Activated T-cell treated with anti-CD3 and anti-CD28 coated beads, Interleukin-2, amount 50 U/mL, for 72 hours (primary cell): Measurements from ENCODE around the gene MFSD6. TPM values are rescaled to one million over a fixed set of nuclear protein-coding genes. Genes with fewer than 3 reads are reported as not detected.

Source experiments
- ATAC-seq, 2 donors: fragments of 150-1000 bp; cut with Tn5 transposase; replicated peaks in 1 of 2; 2 replicates each; pipeline ENCODE4 v1.10.0; 2021; ENCODE audit warnings: moderate library complexity in 2 of 2, mild to moderate bottlenecking in 1 of 2
- DNase-seq, 2 donors: peaks; one replicate each; pipeline ENCODE4 v3.0.0; 2021 to 2022; ENCODE audit warnings: mixed read lengths in 1 of 2
- H3K27ac Mint-ChIP-seq: one replicate; pipeline ENCODE4 v1.8.0; 2022; ENCODE audit warnings: mild to moderate bottlenecking, moderate library complexity, mixed read lengths
- H3K27me3 Mint-ChIP-seq: one replicate; pipeline ENCODE4 v1.8.0; 2022; ENCODE audit warnings: low read depth, mixed read lengths
- H3K36me3 Mint-ChIP-seq, 2 donors: one replicate each; pipeline ENCODE4 v1.8.0; 2022; ENCODE audit warnings: mixed read lengths in 2 of 2, mild to moderate bottlenecking in 1 of 2; ENCODE audit not compliant: insufficient read depth in 2 of 2
- H3K4me1 Mint-ChIP-seq: one replicate; pipeline ENCODE4 v1.8.0; 2022; ENCODE audit warnings: low read depth, mixed read lengths
- H3K4me3 Mint-ChIP-seq, 2 donors: one replicate each; pipeline ENCODE4 v1.8.0; 2022; ENCODE audit warnings: mild to moderate bottlenecking in 2 of 2, mixed read lengths in 2 of 2, moderate library complexity in 2 of 2
- H3K9me3 Mint-ChIP-seq, 2 donors: one replicate each; pipeline ENCODE4 v1.8.0; 2022; ENCODE audit warnings: mixed read lengths in 2 of 2
- total RNA-seq, 2 donors: library from RNA; stranded (reverse); gene quantifications; one replicate each; pipeline ENCODE4 v1.2.3, GENCODE V29; 2022

The MFSD6 gene
- total RNA-seq, 2 donors from 2014 or later, result 51.9 to 57.8 TPM

GRCh38 chr2:190431907-190432306 lies 23.8 kb downstream of the MFSD6 start:
- ATAC-seq (peak in 1 of 2 donors; percentile 39), DNase-seq (no peak)
- H3K4me1 Mint-ChIP-seq, result peaks cover 56% of the 10 kb centered on the region
- H3K27ac Mint-ChIP-seq, result peak overlapping the region; percentile 75
- peaks cover 0 to 2% of the 10 kb centered on the region in 2 donors for H3K9me3 Mint-ChIP-seq
- no peaks in the 10 kb centered on the region for H3K27me3 Mint-ChIP-seq
- H3K4me3 Mint-ChIP-seq, result peak overlapping the region in 1 of 2 donors; percentile 29
- peaks cover 8 to 10% of the 10 kb centered on the region in 2 donors for H3K36me3 Mint-ChIP-seq

- no peaks in the 10 kb centered on the region for H3K27me3 Mint-ChIP-seq
- peaks cover 57% of the 10 kb centered on the region for H3K4me1 Mint-ChIP-seq
- H3K27ac Mint-ChIP-seq, result peak overlapping the region; percentile 81
- peak in 1 of 2 donors; percentile 36 for ATAC-seq
- peaks cover 10 to 11% of the 10 kb centered on the region in 2 donors for H3K36me3 Mint-ChIP-seq
- H3K4me3 Mint-ChIP-seq, result peak overlapping the region; percentile 1 to 78
- DNase-seq, result no peak
- H3K9me3 Mint-ChIP-seq, result peaks cover 0 to 2% of the 10 kb centered on the region in 2 donors
These were observed 24.5 kb downstream of the MFSD6 start for GRCh38 chr2:190432567-190433231.

- Mint-ChIP-seq H3K4me3 (peak overlapping the region in 1 of 2 donors; percentile 18), H3K27ac (peak overlapping the region; percentile 13), H3K36me3 (peaks cover 10 to 12% of the 10 kb centered on the region in 2 donors), H3K27me3 (no peaks in the 10 kb centered on the region), H3K9me3 (no peaks in the 10 kb centered on the region), H3K4me1 (peaks cover 70% of the 10 kb centered on the region)
- DNase-seq (no peak), ATAC-seq (no peak)
These were observed 27.0 kb downstream of the MFSD6 start for GRCh38 chr2:190435031-190435670.

- no peak overlapping the region for H3K4me3 Mint-ChIP-seq
- DNase-seq (no peak), ATAC-seq (peak in 1 of 2 donors; percentile 32)
- no peaks in the 10 kb centered on the region for H3K9me3 Mint-ChIP-seq
- no peak overlapping the region for H3K27ac Mint-ChIP-seq
- H3K36me3 Mint-ChIP-seq, result peaks cover 10 to 12% of the 10 kb centered on the region in 2 donors
- H3K27me3 Mint-ChIP-seq, result no peaks in the 10 kb centered on the region
- H3K4me1 Mint-ChIP-seq, result peaks cover 77% of the 10 kb centered on the region
These were observed 28.4 kb downstream of the MFSD6 start for GRCh38 chr2:190436557-190436956.

GRCh38 chr2:190440113-190440512 lies 32.0 kb downstream of the MFSD6 start:
- Mint-ChIP-seq H3K27ac (no peak overlapping the region), H3K36me3 (peaks cover 8 to 14% of the 10 kb centered on the region in 2 donors), H3K4me3 (no peak overlapping the region), H3K4me1 (peaks cover 77% of the 10 kb centered on the region), H3K27me3 (no peaks in the 10 kb centered on the region), H3K9me3 (no peaks in the 10 kb centered on the region)
- DNase-seq (no peak), ATAC-seq (no peak)

GRCh38 chr2:190441564-190441963 lies 33.4 kb downstream of the MFSD6 start:
- Mint-ChIP-seq H3K36me3 (peaks cover 5 to 11% of the 10 kb centered on the region in 2 donors), H3K27ac (peak overlapping the region; percentile 21), H3K4me1 (peaks cover 73% of the 10 kb centered on the region), H3K4me3 (no peak overlapping the region), H3K9me3 (no peaks in the 10 kb centered on the region), H3K27me3 (no peaks in the 10 kb centered on the region)
- no peak for ATAC-seq
- DNase-seq, result no peak

GRCh38 chr2:190443055-190443454 lies 34.9 kb downstream of the MFSD6 start:
- peaks cover 2 to 8% of the 10 kb centered on the region in 2 donors for H3K36me3 Mint-ChIP-seq
- peaks cover 74% of the 10 kb centered on the region for H3K4me1 Mint-ChIP-seq
- no peak for DNase-seq
- H3K27ac Mint-ChIP-seq, result peak overlapping the region; percentile 17
- no peak for ATAC-seq
- H3K27me3 Mint-ChIP-seq, result no peaks in the 10 kb centered on the region
- H3K9me3 Mint-ChIP-seq, result no peaks in the 10 kb centered on the region
- no peak overlapping the region for H3K4me3 Mint-ChIP-seq

- no peaks in the 10 kb centered on the region for H3K9me3 Mint-ChIP-seq
- ATAC-seq (no peak), DNase-seq (no peak)
- H3K4me1 Mint-ChIP-seq, result peaks cover 66% of the 10 kb centered on the region
- H3K36me3 Mint-ChIP-seq, result peaks cover 0 to 5% of the 10 kb centered on the region in 2 donors
- H3K27me3 Mint-ChIP-seq, result no peaks in the 10 kb centered on the region
- peak overlapping the region; percentile 56 for H3K27ac Mint-ChIP-seq
- H3K4me3 Mint-ChIP-seq, result no peak overlapping the region
These were observed 35.8 kb downstream of the MFSD6 start for GRCh38 chr2:190443778-190444481.

- Mint-ChIP-seq H3K27ac (peak overlapping the region; percentile 81), H3K27me3 (no peaks in the 10 kb centered on the region), H3K9me3 (no peaks in the 10 kb centered on the region), H3K4me1 (peaks cover 58% of the 10 kb centered on the region), H3K4me3 (no peak overlapping the region), H3K36me3 (peaks cover 0 to 2% of the 10 kb centered on the region in 2 donors)
- DNase-seq, result no peak
- ATAC-seq, result no peak
These were observed 36.8 kb downstream of the MFSD6 start for GRCh38 chr2:190444976-190445375.

GRCh38 chr2:190446193-190446592 lies 38.0 kb downstream of the MFSD6 start:
- Mint-ChIP-seq H3K27ac (no peak overlapping the region), H3K4me3 (no peak overlapping the region), H3K36me3 (peaks cover 0 to 2% of the 10 kb centered on the region in 2 donors), H3K4me1 (peaks cover 56% of the 10 kb centered on the region), H3K27me3 (no peaks in the 10 kb centered on the region), H3K9me3 (no peaks in the 10 kb centered on the region)
- no peak for ATAC-seq
- no peak for DNase-seq

GRCh38 chr2:190446750-190447516 lies 38.8 kb downstream of the MFSD6 start:
- Mint-ChIP-seq H3K27ac (no peak overlapping the region), H3K27me3 (no peaks in the 10 kb centered on the region), H3K4me3 (no peak overlapping the region), H3K4me1 (peaks cover 56% of the 10 kb centered on the region), H3K36me3 (no peaks in the 10 kb centered on the region), H3K9me3 (no peaks in the 10 kb centered on the region)
- ATAC-seq, result no peak
- no peak for DNase-seq

GRCh38 chr2:190447766-190448165 lies 39.6 kb downstream of the MFSD6 start:
- no peaks in the 10 kb centered on the region for H3K27me3 Mint-ChIP-seq
- no peak overlapping the region for H3K27ac Mint-ChIP-seq
- H3K9me3 Mint-ChIP-seq, result no peaks in the 10 kb centered on the region
- H3K4me1 Mint-ChIP-seq, result peaks cover 55% of the 10 kb centered on the region
- DNase-seq, result no peak
- no peaks in the 10 kb centered on the region for H3K36me3 Mint-ChIP-seq
- H3K4me3 Mint-ChIP-seq, result no peak overlapping the region
- no peak for ATAC-seq
